Activated T-cell treated with anti-CD3 and anti-CD28 coated beads, Interleukin-2, amount 50 U/mL, for 72 hours (primary cell): ENCODE measurements around the gene LCN10. TPM values are rescaled to one million over a fixed set of nuclear protein-coding genes. Genes with fewer than 3 reads are reported as not detected.

Source experiments
- ATAC-seq, 2 donors: fragments of 150-1000 bp; cut with Tn5 transposase; replicated peaks in 1 of 2; 2 replicates each; pipeline ENCODE4 v1.10.0; 2021; ENCODE audit warnings: moderate library complexity in 2 of 2, mild to moderate bottlenecking in 1 of 2
- DNase-seq, 2 donors: peaks; one replicate each; pipeline ENCODE4 v3.0.0; 2021 to 2022; ENCODE audit warnings: mixed read lengths in 1 of 2
- H3K27ac Mint-ChIP-seq: one replicate; pipeline ENCODE4 v1.8.0; 2022; ENCODE audit warnings: mild to moderate bottlenecking, moderate library complexity, mixed read lengths
- H3K27me3 Mint-ChIP-seq: one replicate; pipeline ENCODE4 v1.8.0; 2022; ENCODE audit warnings: low read depth, mixed read lengths
- H3K36me3 Mint-ChIP-seq, 2 donors: one replicate each; pipeline ENCODE4 v1.8.0; 2022; ENCODE audit warnings: mixed read lengths in 2 of 2, mild to moderate bottlenecking in 1 of 2; ENCODE audit not compliant: insufficient read depth in 2 of 2
- H3K4me1 Mint-ChIP-seq: one replicate; pipeline ENCODE4 v1.8.0; 2022; ENCODE audit warnings: low read depth, mixed read lengths
- H3K4me3 Mint-ChIP-seq, 2 donors: one replicate each; pipeline ENCODE4 v1.8.0; 2022; ENCODE audit warnings: mild to moderate bottlenecking in 2 of 2, mixed read lengths in 2 of 2, moderate library complexity in 2 of 2
- H3K9me3 Mint-ChIP-seq, 2 donors: one replicate each; pipeline ENCODE4 v1.8.0; 2022; ENCODE audit warnings: mixed read lengths in 2 of 2
- total RNA-seq, 2 donors: library from RNA; stranded (reverse); gene quantifications; one replicate each; pipeline ENCODE4 v1.2.3, GENCODE V29; 2022

LCN10 gene
- total RNA-seq, 2 donors from 2014 or later, result 0.21 to 0.70 TPM

DNA sequence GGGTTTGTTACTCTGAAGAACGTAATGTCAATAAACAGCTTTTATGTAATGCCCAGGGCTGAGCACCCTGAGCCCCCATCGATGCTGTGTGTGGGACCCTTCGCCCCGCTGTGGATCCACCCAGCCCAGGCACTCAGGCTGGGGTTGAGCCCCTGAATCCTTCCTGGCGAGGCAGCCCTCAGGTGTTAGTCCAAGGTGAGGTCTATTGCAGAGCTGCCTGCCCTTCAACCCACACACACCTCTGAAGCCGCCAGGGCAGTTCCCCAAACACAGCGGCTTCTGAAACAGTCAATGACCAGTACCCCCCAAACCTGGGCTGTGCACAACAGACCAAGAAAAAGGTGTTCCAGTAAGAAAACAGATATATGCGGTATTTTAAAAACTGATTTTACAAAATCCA lies 18.8 kb downstream of the LCN10 start:
- ATAC-seq (no peak), DNase-seq (no peak)
- peaks cover 8 to 17% of the 10 kb centered on the region in 2 donors for H3K36me3 Mint-ChIP-seq
- H3K27me3 Mint-ChIP-seq, result no peaks in the 10 kb centered on the region
- no peaks in the 10 kb centered on the region for H3K9me3 Mint-ChIP-seq
- no peak overlapping the region for H3K4me3 Mint-ChIP-seq
- H3K4me1 Mint-ChIP-seq, result peaks cover 30% of the 10 kb centered on the region
- H3K27ac Mint-ChIP-seq, result no peak overlapping the region

DNA sequence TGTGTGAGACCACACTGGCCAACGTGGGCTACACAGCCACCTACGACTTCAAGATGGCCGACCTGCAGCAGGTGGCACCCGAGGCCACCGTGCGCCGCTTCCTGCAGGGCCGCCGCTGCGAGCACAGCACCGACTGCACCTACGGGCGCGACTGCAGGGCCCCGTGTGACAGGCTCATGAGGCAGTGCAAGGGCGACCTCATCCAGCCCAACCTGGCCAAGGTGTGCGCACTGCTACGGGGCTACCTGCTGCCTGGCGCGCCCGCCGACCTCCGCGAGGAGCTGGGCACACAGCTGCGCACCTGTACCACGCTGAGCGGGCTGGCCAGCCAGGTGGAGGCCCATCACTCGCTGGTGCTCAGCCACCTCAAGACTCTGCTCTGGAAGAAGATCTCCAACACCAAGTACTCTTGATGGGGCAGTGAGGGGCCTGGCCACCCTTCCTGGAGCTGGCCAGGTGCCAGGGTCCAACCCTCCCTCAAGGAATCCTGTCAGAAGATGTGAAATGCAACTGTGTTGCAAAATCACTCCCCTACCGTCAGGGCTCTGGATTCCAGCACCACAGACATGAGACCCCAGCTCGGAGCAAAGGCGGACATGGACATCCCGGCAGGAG lies 19.3 kb downstream of the LCN10 start:
- DNase-seq (no peak), ATAC-seq (no peak)
- H3K36me3 Mint-ChIP-seq, result peaks cover 8 to 17% of the 10 kb centered on the region in 2 donors
- no peaks in the 10 kb centered on the region for H3K27me3 Mint-ChIP-seq
- H3K27ac Mint-ChIP-seq, result no peak overlapping the region
- H3K9me3 Mint-ChIP-seq, result no peaks in the 10 kb centered on the region
- H3K4me3 Mint-ChIP-seq, result no peak overlapping the region
- H3K4me1 Mint-ChIP-seq, result peaks cover 30% of the 10 kb centered on the region

DNA sequence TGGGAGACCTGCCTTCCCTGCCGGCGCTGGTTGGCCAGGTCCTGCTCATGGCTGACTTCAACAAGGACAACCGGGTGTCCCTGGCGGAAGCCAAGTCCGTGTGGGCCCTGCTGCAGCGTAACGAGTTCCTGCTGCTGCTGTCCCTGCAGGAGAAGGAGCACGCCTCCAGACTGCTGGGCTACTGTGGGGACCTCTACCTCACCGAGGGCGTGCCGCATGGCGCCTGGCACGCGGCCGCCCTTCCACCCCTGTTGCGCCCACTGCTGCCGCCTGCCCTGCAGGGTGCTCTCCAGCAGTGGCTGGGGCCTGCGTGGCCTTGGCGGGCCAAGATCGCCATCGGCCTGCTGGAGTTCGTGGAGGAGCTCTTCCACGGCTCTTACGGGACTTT lies 19.8 kb downstream of the LCN10 start:
- DNase-seq (no peak), ATAC-seq (no peak)
- no peak overlapping the region for H3K27ac Mint-ChIP-seq
- no peak overlapping the region for H3K4me3 Mint-ChIP-seq
- peaks cover 30% of the 10 kb centered on the region for H3K4me1 Mint-ChIP-seq
- peaks cover 8 to 17% of the 10 kb centered on the region in 2 donors for H3K36me3 Mint-ChIP-seq
- H3K9me3 Mint-ChIP-seq, result no peaks in the 10 kb centered on the region
- no peaks in the 10 kb centered on the region for H3K27me3 Mint-ChIP-seq

DNA sequence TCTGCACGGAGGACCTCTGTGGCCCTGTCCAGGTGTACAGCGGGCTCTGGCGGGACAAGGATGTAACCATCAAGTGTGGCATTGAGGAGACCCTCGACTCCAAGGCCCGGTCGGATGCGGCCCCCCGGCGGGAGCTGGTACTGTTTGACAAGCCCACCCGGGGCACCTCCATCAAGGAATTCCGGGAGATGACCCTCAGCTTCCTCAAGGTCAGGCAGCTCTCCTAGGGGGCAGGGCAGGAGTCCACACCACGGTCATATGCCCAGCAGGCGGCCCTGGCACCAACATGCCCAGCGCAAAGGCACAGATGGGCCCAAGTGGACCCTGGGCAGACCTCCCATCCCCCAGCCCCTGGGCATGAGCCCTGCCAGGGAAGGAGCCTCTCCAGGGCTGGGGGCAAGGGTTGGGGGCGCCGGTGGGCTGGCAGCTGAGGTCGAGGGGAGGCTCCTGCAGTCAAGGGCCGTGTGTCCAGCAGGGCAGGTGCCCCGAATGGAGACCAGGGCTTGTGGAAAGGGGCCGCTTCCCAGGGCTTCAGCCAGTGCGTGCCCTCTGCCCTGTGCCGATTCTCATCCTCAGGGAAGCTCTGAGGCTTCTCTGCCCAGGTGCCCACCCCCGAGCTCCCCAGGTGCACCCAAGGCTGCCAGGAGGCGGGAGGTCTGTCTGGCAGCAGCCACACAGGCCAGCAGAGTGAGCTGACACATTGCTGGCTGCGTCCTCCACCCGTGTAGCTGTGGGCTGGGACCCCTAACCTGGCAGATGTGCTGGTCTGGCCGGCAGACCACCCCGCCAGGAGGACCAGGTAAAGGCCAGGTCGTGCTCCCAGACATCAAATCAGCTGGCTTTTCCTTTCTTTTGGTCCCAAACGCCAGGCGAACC lies 20.4 kb downstream of the LCN10 start:
- Mint-ChIP-seq H3K27me3 (no peaks in the 10 kb centered on the region), H3K27ac (no peak overlapping the region), H3K4me3 (no peak overlapping the region), H3K36me3 (peaks cover 7 to 15% of the 10 kb centered on the region in 2 donors), H3K4me1 (peaks cover 30% of the 10 kb centered on the region), H3K9me3 (no peaks in the 10 kb centered on the region)
- ATAC-seq (no peak), DNase-seq (no peak)

DNA sequence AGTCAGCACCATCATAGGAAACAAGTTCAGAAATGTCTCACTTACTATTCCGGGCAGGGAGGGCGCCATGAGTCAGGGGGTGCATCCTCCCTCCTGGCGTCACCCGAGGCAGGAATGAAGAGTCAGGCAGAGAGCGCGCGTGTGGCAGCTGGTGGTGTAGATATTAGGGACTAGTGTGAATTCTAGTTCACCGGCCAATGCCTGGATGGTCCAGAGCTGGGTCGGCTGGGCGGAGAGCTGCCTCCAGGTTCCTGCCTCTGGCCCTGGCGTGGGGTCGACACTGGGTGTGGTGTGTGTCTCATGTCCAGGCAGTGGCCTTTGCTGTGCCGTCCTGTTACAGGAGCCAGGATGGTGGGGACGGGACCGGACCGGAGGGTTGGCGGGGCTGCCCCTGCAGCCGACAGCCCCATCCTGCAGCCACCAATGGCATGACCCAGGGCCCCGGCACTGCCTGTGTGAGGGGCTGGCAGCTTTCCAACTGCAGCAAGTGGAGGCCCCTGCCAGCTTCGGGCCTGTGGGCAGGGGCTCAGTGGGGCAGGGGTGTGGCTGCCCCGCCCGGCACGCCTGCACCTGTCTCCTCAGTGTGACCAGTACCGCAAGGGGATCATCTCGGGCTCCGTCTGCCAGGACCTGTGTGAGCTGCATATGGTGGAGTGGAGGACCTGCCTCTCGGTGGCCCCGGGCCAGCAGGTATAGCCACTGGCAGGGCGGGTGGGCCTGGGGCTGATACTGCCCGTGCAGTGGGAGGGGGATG lies 21.2 kb downstream of the LCN10 start:
- no peaks in the 10 kb centered on the region for H3K9me3 Mint-ChIP-seq

GRCh38 chr9:136720898-136721338 lies 21.8 kb downstream of the LCN10 start:
- Mint-ChIP-seq H3K27me3 (peaks cover 3% of the 10 kb centered on the region), H3K4me3 (no peak overlapping the region), H3K36me3 (peaks cover 2 to 8% of the 10 kb centered on the region in 2 donors)

More for the DNA sequence above, 21.2 kb downstream of the LCN10 start:
- Mint-ChIP-seq H3K36me3 (peaks cover 3 to 11% of the 10 kb centered on the region in 2 donors), H3K4me3 (no peak overlapping the region), H3K4me1 (peaks cover 24% of the 10 kb centered on the region), H3K27me3 (no peaks in the 10 kb centered on the region), H3K27ac (no peak overlapping the region)
- DNase-seq (no peak), ATAC-seq (peak in 1 of 2 donors; percentile 3)

DNA sequence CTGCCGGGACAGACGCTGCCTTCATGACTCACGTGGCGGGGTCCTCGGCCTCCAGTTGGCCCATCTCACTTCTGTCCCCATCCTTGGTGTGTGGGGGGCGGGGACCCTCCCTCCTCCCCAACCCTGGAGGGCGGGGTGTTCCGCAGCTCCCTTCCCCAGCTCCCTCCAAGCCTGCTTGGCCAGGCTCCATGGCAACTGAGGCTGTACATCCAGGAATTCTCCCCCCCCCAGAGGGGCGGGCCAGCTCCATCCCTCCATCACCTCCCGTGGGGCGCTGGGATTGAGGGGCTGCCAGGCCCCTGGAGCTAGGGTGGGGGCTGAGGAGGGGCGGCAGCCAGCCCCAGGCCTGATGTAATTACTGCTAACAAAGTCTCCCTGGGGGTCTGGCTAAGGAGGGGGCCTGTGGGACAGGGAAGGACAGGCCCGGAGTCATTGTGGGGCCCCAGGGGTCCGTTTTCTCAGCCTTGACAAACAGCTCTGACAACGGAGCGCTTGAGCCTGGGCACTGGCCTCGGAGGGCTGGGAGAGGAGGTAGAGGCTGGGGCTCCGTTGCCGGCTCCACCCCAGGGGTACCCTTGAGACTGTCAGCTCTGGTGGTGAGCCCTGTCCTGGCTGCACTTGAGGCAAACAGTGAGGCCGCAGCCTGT lies 22.4 kb downstream of the LCN10 start:
- H3K9me3 Mint-ChIP-seq, result no peaks in the 10 kb centered on the region
- DNase-seq (no peak), ATAC-seq (no peak)
- no peak overlapping the region for H3K4me3 Mint-ChIP-seq
- H3K27ac Mint-ChIP-seq, result no peak overlapping the region
- H3K27me3 Mint-ChIP-seq, result peaks cover 8% of the 10 kb centered on the region
- H3K4me1 Mint-ChIP-seq, result peaks cover 14% of the 10 kb centered on the region
- peaks cover 2 to 7% of the 10 kb centered on the region in 2 donors for H3K36me3 Mint-ChIP-seq

More at GRCh38 chr9:136720898-136721338, 21.8 kb downstream of the LCN10 start:
- Mint-ChIP-seq H3K4me1 (peaks cover 18% of the 10 kb centered on the region), H3K9me3 (no peaks in the 10 kb centered on the region), H3K27ac (no peak overlapping the region)
- DNase-seq (no peak), ATAC-seq (no peak)

DNA sequence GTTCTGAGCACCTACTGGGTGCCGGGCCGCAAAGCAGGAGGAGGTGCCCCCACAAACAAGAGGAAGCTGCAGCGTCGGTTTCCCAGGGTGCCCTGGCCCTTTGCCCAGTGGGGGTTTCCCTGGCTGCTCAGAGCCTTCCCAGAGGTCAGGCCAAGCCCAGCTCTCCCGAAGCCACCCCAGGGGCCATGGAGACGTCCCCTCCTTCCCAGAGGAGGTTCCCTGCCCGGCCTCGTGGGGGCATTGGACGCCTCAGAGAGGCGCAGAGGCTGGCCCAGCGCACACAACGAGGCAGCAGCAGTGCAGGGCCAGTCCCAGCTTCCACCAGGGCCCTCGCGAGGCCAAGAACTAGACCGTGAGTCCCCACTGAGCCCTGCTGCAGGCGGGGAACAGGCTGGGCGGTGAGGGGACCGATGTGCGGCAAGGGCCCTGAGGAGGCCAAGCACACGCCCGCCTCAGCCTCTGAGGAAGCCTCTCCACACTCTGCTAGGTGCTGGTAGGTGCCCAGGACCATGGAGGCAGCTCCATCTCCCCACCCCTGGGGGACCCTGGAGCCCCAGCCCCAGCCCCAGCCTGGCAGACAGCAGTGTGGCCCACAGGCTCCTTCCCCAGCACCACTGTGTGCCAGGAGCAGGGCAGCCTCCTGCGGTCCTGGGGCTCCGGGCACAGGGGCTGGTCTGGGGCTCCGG lies 23.4 kb downstream of the LCN10 start:
- H3K4me1 Mint-ChIP-seq, result peaks cover 7% of the 10 kb centered on the region
- H3K36me3 Mint-ChIP-seq, result peaks cover under 1 to 5% of the 10 kb centered on the region in 2 donors
- DNase-seq (no peak), ATAC-seq (peak in 1 of 2 donors; percentile 8)
- H3K4me3 Mint-ChIP-seq, result no peak overlapping the region
- H3K27me3 Mint-ChIP-seq, result peaks cover 11% of the 10 kb centered on the region
- no peaks in the 10 kb centered on the region for H3K9me3 Mint-ChIP-seq
- H3K27ac Mint-ChIP-seq, result no peak overlapping the region

DNA sequence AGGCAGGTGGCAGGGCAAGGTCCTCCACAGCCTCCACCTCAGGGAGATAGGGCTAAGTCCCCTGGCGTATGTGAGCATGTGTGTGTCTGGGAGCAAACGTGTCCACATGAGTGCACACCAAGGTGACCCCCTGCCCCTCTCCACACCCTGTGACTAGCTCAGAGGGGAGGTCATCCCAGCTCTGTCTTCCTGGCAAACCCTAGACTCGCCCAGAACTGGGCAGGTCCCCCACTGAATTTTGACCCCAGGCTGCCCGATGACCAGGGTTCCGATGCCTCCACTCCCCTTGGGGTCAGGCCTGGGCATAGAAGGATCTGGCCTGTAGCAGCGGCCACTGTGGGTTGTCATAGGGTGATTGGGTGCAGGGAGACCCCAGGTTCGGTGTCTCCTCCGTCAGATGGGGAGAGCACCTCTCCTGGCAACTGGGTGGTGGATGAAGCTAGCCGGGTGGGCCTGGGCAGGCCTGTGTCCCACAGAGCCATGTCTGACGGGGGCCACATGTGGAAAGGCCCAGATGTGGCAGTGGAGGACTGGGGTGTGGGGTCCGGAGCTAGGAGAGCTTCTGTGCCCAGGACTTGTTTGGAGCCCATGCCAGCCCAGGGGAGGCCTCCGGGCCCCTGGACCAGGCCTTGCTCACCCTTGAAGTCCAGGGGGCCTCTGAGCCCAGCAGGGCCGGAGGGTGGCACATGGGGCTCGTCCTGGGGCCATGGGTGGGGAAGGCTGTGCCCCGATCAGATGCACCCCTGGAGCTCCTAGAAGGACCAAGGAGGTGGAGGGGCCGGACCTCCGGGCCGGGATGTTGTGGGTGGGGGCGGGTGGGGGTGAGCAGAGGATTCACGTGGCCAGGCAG lies 24.2 kb downstream of the LCN10 start:
- no peak overlapping the region for H3K4me3 Mint-ChIP-seq
- ATAC-seq (peak in 1 of 2 donors; percentile 12), DNase-seq (no peak)
- peaks cover 0 to 1% of the 10 kb centered on the region in 2 donors for H3K36me3 Mint-ChIP-seq
- H3K4me1 Mint-ChIP-seq, result no peaks in the 10 kb centered on the region
- H3K27ac Mint-ChIP-seq, result no peak overlapping the region
- no peaks in the 10 kb centered on the region for H3K9me3 Mint-ChIP-seq
- H3K27me3 Mint-ChIP-seq, result peaks cover 17% of the 10 kb centered on the region

DNA sequence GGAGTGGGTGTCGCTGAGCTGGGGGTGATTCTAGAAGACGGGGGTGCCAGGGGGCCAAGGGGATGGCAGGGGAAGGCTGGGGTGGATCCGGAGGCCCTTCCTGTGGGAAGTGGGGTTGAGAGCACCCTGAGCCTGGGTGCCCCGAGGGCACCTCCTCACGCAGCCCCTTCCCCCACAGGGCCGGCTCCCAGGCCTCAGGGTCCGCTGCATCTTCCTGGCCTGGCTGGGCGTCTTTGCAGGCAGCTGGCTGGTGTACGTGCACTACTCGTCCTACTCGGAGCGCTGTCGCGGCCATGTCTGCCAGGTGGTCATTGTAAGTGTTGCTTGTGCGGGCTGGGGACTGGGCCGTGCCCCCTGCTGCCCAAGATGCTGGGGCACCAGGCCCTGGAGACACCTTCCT lies 25.3 kb downstream of the LCN10 start:
- Mint-ChIP-seq H3K27me3 (peaks cover 21% of the 10 kb centered on the region), H3K36me3 (no peaks in the 10 kb centered on the region), H3K4me3 (no peak overlapping the region), H3K27ac (no peak overlapping the region), H3K4me1 (no peaks in the 10 kb centered on the region), H3K9me3 (no peaks in the 10 kb centered on the region)
- ATAC-seq (no peak), DNase-seq (no peak)

GRCh38 chr9:136714893-136715274 lies 27.9 kb downstream of the LCN10 start:
- ATAC-seq (no peak), DNase-seq (no peak)
- peaks cover 39% of the 10 kb centered on the region for H3K27me3 Mint-ChIP-seq
- no peak overlapping the region for H3K4me3 Mint-ChIP-seq
- H3K9me3 Mint-ChIP-seq, result no peaks in the 10 kb centered on the region
- peaks cover 9% of the 10 kb centered on the region for H3K4me1 Mint-ChIP-seq
- no peaks in the 10 kb centered on the region for H3K36me3 Mint-ChIP-seq
- no peak overlapping the region for H3K27ac Mint-ChIP-seq
